Endometrium (tissue), 2 donors: Measurements from ENCODE around the gene COQ8B.

Experiments used
- FAIRE-seq: peaks from 2 replicates; lab custom pipeline; 2012; peaks lifted over from hg19 to GRCh38; lab: Jason Lieb, UNC
- donor health status: control.
- donor health status: control.

Gene COQ8B

GRCh38 chr19:40691421-40692211 is 25.1 kb downstream of the COQ8B start:
- FAIRE-seq = no peak

DNA sequence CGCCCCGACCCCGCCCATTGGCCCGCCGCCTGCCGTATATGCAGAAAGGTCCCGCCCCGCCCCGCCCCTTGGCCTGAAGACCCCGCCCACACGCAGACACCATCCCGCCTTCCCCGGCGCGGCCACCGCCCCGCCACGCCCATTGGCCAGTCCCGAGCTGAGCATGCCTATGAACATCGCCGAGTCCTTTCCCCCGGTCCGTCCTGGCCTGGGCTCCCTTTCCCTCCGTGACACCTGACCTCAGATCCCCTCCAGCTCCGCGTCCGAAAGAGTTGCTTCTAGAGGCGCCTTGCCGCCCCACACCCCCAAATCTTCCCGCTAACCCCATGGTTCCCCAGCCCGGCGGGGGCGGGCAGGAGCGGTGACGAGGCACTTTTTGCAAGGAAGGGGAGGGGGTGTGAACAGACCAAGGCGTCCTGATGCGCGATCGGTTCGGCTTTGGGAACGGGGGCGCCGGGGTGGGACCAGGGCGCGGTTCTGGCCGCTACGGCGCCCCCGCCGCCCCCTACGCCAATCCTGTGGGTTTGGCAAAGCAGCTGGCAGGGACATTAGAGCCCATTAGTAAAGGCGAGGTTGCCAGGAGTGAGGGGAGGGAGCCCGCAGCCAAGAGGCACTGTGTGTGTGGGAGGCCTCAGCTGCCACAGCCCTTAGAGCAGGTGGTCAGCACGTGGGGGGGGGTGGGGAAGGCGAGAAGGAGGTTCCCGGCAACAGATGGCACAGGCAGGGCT is 25.8 kb downstream of the COQ8B start:
- no peak for FAIRE-seq

DNA sequence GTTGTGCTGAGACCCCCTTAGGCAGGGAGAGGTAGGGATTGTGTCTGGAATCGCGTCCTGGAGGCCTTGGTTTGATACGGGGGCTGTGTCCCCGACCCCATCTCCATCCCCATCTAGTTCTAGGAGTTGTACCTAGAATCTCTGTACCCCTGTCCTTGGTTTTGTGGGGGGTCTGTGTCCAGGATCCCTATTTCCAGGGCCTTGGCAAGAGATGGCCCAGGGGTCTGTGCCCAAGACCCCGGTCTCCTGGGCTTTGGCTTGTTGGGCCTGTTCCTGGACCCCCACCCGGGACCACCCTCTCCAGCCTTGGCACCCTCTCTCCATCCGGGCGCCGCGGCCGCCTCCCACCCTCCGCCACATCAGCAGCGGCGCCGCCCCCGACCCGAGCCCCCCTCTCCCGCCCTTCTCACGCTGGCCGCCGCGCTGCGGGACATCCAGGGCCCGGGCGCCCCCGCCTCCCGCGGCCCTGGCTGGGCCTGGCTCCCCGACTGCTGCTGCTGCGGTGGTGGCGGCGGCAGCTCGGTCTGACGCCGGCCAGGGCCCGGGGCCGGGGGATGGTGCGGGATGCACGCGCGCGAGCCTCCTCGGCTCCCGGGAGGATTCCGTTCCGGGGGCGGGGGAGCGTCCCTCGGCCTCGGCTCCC is 26.5 kb downstream of the COQ8B start, which contains the start of gene NUMBL:
Gene NUMBL, minus strand, starts transcription at position 602 of the 643 bp plus-strand sequence. Its CDS starts 168 bp downstream, at position 434.
- no peak for FAIRE-seq

- FAIRE-seq = no peak
These were observed 27.2 kb downstream of the COQ8B start for GRCh38 chr19:40689339-40690049.

DNA sequence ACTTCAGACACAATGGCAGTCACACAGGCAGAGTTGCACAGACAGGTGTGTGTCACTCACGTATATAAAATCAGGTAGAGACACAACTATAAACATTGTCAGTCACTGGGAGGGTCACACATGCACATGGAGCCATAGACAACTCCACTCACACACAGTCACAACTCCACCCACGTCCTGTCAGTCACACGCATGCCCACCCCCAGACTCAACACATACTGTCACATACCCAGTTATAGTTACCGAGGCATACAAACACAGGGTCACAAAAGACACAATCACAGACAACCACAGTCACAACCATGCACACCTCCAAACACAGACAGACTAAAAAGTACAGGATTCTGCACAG is 27.7 kb downstream of the COQ8B start:
- no peak for FAIRE-seq

DNA sequence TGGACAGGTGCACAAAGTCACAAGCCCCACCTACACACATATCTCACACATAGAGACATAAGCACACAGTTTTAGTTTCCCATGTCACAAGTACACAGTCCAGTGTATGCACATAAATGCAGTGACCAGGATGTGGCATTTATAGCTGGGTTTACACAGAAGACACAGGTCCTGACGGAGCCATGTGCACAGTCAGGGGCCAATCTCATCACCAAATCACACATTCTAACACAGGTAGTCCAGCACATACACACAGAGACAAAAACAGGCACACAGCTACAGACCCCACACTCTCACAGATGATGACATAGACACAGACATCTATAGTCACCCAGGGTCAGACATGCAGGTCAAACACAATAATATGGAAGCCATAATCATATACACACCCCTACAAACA is 28.4 kb downstream of the COQ8B start:
- FAIRE-seq = no peak

DNA sequence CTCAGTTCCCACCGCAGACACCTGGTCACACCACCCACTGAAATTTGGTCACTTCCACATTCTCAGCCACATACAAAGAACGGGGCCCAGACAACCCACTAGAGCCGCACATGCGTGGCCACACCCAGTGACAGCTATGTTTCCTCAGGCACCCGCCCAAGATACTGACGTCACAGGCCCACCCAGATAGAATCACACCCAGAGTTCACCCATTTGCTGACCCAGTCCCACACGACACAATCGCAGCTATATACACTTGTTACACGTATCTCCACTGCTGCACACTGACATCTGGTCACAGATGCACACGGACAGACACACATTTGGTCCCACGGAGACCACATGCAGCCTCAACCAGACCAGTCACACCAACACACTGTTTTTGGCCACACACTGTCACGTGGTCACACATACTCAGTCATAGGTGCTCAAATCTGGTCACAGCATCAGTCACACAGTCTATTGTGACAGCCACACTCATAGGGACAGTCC is 29.1 kb downstream of the COQ8B start:
- no peak for FAIRE-seq

DNA sequence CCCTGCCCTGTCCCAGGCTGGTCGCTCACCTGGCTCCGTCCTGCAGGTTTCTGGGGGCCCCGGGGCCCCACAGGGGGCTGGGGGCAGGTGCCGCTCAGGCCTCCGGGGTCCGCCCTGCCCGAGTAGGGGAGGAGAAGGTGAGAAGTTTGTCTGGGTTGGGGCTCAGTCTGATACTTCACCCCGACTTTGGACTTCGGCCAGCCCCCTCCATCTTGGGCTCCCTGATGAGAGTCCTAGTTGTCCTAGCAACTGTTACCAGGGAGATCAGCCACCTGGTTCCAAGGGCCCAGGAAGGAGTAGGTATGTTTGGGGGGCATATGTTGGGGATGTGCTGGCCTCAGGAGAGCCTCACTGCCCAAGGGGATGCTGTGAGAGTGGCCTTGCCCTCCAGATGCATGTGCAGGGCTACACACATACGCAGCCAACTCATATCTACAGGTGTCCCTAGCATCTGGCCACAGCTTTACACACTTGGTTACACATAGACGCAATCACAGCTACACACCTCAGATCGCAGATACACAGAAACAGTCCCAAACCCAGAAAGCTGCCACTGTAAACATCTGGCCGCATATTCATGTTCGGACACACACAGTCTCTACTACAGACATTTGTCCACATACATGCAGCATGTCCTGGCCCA is 29.7 kb downstream of the COQ8B start:
- no peak for FAIRE-seq

GRCh38 chr19:40685563-40685962 is 31.1 kb downstream of the COQ8B start:
- no peak for FAIRE-seq

DNA sequence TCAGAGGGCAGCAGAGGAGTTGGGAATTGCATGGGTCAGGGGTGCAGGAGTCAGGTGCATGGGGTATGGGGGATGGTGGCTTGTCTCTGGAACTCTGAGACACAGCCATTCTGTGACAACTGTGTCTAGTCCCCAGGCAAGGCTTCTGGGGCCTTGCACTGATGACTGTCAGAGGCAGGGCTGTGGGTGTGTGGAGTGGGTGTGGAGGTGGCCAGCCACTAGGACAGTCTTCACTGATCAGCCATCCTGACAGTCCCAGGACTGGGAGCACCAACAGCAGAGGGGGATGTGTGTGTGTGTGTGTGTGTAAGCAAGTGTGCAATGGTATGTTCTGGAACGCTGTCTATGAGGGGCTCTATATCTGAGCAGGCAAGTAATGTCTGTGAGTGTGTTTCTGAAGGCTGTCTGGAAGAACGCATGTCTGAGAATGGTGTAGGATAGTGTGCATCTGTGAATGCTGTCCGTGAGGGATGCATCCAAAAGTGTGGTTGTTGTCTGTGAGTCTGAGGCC is 31.6 kb downstream of the COQ8B start:
- FAIRE-seq = no peak

DNA sequence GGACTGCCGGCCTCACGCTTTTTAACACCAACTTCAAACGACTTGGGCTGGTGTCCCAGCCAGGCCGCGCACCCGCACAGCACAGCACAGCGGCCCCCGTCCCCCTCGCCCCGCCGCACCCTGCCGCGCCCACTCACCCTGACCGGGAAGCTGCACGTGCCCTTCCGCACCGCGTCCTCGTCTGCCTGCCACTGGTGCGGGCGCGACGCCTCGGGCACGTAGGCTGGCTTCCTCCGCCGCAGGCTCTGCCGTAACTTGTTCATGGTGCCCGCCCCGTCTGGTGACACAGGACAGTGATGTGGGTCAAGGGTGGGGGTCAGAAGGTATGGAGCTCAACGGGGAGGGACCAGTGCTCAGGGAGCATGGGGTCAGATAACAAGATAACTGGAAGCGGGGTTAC is 32.4 kb downstream of the COQ8B start:
- no peak for FAIRE-seq

- FAIRE-seq = no peak
These were observed 33.2 kb downstream of the COQ8B start for GRCh38 chr19:40683437-40683836.

DNA sequence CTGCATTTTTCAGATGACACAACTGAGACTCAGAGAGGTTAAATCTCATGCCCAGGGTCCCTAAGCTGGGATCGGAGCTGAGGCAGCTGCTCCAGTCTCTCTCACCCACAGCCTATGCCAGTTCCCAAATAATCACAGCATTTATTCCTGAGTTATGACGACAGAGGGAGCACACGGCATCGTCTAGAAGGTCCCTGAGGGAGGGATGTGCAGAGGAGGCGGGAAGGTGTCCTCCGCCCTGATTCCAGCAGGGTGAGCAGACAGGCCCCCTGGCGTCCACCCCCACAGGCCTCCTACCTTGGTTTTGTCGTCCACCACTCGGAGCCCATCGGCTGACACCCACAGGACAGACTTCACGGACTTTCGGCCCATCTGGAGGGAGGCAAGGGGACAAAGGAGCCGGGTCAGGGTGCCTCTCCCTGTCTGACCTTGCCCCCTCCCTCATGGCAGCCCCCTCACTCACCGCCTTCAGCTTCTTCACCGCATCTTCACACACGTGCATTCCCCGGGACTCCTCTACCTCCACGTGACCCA is 34.2 kb downstream of the COQ8B start:
- FAIRE-seq = no peak

DNA sequence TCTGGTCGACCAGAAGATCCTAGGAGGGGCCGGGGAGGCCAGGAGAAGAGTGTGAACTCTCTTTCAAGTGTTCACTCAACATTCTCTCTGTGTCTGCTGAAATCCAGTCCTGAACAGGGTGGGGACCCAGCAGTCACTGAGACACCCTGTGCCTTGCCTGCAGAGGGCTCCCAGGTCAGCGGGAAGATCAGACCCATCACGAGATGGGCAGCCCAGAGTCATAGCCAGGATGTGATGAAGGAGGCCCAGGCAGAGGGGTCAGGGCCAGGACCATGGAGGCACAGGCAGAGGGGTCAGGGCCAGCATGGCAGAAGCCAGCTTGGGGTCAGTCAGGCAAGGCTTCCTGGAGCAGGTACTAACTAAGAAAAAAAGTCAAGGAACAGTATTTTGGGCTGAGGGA is 35.6 kb downstream of the COQ8B start:
- no peak for FAIRE-seq

DNA sequence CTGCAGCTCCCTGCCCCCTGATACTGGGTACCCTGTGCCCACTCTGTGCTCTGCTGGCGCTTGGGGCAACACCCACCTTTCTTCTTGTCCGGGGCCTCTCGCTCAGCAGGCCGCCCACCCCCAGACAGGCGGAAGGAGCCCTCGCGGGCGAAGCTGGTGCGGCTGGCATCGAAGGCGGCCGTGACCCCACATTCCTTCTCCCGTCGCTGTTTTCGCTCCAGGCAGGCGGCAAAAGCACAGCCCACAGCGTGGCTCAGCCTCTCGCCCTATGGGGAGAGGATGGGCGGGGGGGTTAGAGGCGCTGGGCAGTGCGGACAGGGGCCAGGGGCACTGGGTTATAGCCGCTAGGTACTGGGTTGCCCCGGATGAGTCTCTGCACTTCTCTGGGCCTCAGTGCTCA is 39.5 kb downstream of the COQ8B start:
- no peak for FAIRE-seq

DNA sequence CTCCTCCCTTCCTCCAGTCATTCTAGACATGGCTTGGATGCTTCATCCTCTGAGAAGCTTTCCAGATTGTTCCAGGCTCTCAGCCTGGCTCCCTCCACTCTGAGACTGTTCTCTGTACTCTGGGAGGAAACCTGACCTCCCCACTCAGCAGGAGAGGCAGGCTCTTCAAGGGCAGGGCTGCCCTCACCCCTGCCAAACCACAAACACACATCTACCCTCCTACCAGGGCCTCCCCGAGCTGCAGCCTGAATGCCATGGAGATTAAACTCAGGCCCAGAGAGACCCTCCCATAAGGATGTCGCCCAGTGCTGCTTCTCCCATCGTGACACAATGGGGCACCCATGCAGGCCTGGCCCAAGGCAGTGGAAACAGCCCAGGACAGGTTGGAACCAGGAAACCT is 42.4 kb downstream of the COQ8B start:
- no peak for FAIRE-seq

- FAIRE-seq = no peak
These were observed 43.3 kb downstream of the COQ8B start for GRCh38 chr19:40673397-40673796.

DNA sequence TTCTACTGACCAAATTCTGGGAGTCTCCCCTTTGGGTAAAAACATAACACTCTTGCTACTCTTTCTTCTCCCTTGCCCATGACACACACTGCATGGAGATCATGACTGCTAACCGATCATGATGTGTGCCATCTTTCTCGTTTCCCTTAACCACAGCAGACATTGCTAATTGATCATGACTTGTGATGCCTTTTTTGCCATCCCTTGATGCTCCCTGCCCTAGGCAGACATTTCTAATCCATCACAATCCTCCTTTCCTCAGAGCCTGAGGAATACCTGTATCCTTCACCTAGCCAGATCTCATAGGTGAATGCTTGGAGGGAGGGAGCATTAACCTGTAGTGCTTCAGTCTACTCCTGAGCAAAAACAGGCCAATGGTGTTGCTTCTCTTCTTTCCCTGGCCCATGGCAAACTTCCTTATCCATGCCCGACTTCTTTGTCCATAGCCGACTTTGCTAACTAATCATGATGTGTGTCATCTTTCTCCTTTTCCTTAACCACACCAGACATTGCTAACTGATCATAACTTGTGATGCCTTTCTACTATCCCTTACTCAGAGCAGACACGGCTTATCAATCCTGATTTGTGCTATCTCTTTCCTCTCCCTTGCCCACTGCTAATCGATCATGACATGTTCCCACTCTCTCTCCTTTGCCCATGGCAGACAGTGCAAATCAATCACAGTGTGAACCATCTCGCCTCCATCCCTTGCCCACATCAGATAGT is 44.0 kb downstream of the COQ8B start:
- FAIRE-seq = no peak

GRCh38 chr19:40672038-40672437 is 44.6 kb downstream of the COQ8B start:
- no peak for FAIRE-seq

- FAIRE-seq = no peak
These were observed 45.3 kb downstream of the COQ8B start for GRCh38 chr19:40671404-40671803.
